ENCODE data around the gene TTC22. TPM values are rescaled to one million over a fixed set of nuclear protein-coding genes. Genes with fewer than 3 reads are reported as not detected.

Gene TTC22
- total and polyA plus RNA-seq, 2 experiments from 2014 or later, result 8.1 to 9.0 TPM

DNA sequence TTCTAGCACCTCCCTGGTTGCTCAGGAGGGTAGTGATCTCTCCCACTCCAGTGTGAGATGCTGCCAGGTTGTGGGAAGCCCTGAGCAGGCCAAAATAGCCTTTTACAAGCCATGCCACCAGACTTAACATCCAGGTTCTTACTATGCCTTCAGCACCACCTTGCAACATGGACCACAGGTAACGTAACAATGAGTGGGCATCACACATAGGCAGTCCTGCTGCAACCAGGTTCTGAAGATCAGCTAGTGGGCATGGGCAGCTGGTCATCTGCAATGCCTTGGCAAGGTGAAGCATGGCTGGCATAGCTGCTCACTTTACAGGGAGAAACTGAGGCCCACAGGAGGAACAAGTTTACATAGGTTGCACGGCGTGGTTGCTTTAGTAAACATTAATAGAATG lies 45.2 kb upstream of the TTC22 start:
- Histone ChIP-seq H3K4me1 (ENCODE audit: insufficient read depth) (no peaks in the 10 kb centered on the region), H3K27ac (no peak overlapping the region), H3K9me2 (replicated peaks; ENCODE audit: insufficient read depth) (no peaks in the 10 kb centered on the region), H3K36me3 (replicated peaks; ENCODE audit: insufficient read depth, low read depth) (no peaks in the 10 kb centered on the region), H3K4me3 (no peak overlapping the region), H4K20me1 (ENCODE audit: insufficient read depth, poor library complexity, severe bottlenecking) (no peaks in the 10 kb centered on the region), H2AFZ (no peak overlapping the region), H3K9me3 (ENCODE audit: low read depth) (no peaks in the 10 kb centered on the region), H3K79me2 (no peaks in the 10 kb centered on the region), H3K27me3 (no peaks in the 10 kb centered on the region), H3K4me2 (no peak overlapping the region)
- no peak for DNase-seq (ENCODE audit: low spot score)
- no peak for TF ChIP-seq CTCF (IDR thresholded peaks at IDR 0.05; ENCODE audit: poor library complexity)
- TF ChIP-seq EZH2phosphoT487 (IDR thresholded peaks at IDR 0.05; ENCODE audit: low read depth, severe bottlenecking, unreplicated experiment), result no peak
- TF ChIP-seq EZH2 (IDR thresholded peaks at IDR 0.05; ENCODE audit: borderline replicate concordance), result no peak
- WGBS (ENCODE audit: low lambda C conversion rate, missing lambda C conversion rate), result 90% methylated on average over 3 of the region's 3 CpGs

DNA sequence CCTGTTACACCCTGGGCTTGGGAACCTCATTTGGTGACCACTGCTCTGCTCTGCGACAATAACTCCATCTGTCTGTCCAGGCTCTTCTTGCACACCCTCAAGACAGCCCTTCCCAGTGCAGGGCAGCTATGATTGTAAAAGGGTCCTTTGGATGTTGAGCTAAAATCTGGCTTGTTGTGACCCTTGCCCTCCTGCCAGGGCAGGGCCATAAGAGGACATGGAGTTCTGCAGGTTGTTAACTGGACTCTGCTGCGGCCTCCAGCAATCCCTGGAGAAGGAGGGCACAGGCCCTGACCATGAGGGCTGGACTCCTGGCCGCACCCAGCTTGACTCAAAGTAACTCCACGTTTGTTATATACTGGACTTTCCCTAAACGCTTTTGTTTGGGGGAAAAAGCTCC lies 44.6 kb upstream of the TTC22 start:
- H2AFZ ChIP-seq, result no peak overlapping the region
- TF ChIP-seq CTCF (IDR thresholded peaks at IDR 0.05; ENCODE audit: poor library complexity) (no peak), EZH2phosphoT487 (IDR thresholded peaks at IDR 0.05; ENCODE audit: low read depth, severe bottlenecking, unreplicated experiment) (no peak), EZH2 (IDR thresholded peaks at IDR 0.05; ENCODE audit: borderline replicate concordance) (no peak)
- no peak overlapping the region for H3K4me2 ChIP-seq
- H3K9me3 ChIP-seq (ENCODE audit: low read depth), result no peaks in the 10 kb centered on the region
- H4K20me1 ChIP-seq (ENCODE audit: insufficient read depth, poor library complexity, severe bottlenecking), result no peaks in the 10 kb centered on the region
- no peaks in the 10 kb centered on the region for H3K79me2 ChIP-seq
- no peaks in the 10 kb centered on the region for H3K4me1 ChIP-seq (ENCODE audit: insufficient read depth)
- no peak overlapping the region for H3K27ac ChIP-seq
- H3K4me3 ChIP-seq, result no peak overlapping the region
- no peaks in the 10 kb centered on the region for H3K27me3 ChIP-seq
- WGBS (ENCODE audit: low lambda C conversion rate, missing lambda C conversion rate), result 88% methylated on average over 5 of the region's 5 CpGs
- no peaks in the 10 kb centered on the region for H3K36me3 ChIP-seq (replicated peaks; ENCODE audit: insufficient read depth, low read depth)
- H3K9me2 ChIP-seq (replicated peaks; ENCODE audit: insufficient read depth), result no peaks in the 10 kb centered on the region
- no peak for DNase-seq (ENCODE audit: low spot score)

DNA sequence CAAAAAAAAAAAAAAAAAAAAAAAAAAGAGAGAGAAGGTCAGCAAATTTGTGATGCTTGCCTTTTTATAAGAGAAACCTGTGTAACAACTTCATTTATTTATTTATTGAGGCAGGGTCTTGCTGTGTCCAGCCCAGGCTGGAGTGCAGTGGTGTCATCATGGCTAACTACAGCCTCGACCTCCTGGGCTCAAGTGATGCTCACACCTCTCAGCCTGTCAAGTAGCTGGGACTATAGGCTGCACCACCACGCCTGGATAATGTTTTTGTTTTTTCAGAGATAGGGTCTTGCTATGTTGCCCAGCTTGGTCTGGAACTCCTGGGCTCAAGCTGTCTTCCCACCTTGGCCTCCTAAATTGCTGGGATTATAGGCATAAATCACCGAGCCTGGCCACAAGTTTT lies 43.4 kb upstream of the TTC22 start:
- H3K9me3 ChIP-seq (ENCODE audit: low read depth), result no peaks in the 10 kb centered on the region
- no peaks in the 10 kb centered on the region for H3K79me2 ChIP-seq
- 83% methylated on average over 3 of the region's 3 CpGs for WGBS (ENCODE audit: low lambda C conversion rate, missing lambda C conversion rate)
- no peak overlapping the region for H3K27ac ChIP-seq
- no peaks in the 10 kb centered on the region for H3K9me2 ChIP-seq (replicated peaks; ENCODE audit: insufficient read depth)
- no peaks in the 10 kb centered on the region for H3K36me3 ChIP-seq (replicated peaks; ENCODE audit: insufficient read depth, low read depth)
- no peak overlapping the region for H3K4me2 ChIP-seq
- DNase-seq (ENCODE audit: low spot score), result no peak
- no peak overlapping the region for H3K4me3 ChIP-seq
- H3K4me1 ChIP-seq (ENCODE audit: insufficient read depth), result no peaks in the 10 kb centered on the region
- H2AFZ ChIP-seq, result no peak overlapping the region
- no peaks in the 10 kb centered on the region for H4K20me1 ChIP-seq (ENCODE audit: insufficient read depth, poor library complexity, severe bottlenecking)
- no peak for TF ChIP-seq EZH2 (IDR thresholded peaks at IDR 0.05; ENCODE audit: borderline replicate concordance)
- no peak for TF ChIP-seq EZH2phosphoT487 (IDR thresholded peaks at IDR 0.05; ENCODE audit: low read depth, severe bottlenecking, unreplicated experiment)
- TF ChIP-seq CTCF (IDR thresholded peaks at IDR 0.05; ENCODE audit: poor library complexity), result no peak
- no peaks in the 10 kb centered on the region for H3K27me3 ChIP-seq

- H4K20me1 ChIP-seq (ENCODE audit: insufficient read depth, poor library complexity, severe bottlenecking), result no peaks in the 10 kb centered on the region
- H3K4me2 ChIP-seq, result no peak overlapping the region
- H3K36me3 ChIP-seq (replicated peaks; ENCODE audit: insufficient read depth, low read depth), result no peaks in the 10 kb centered on the region
- H2AFZ ChIP-seq, result no peak overlapping the region
- no peak for DNase-seq (ENCODE audit: low spot score)
- WGBS (ENCODE audit: low lambda C conversion rate, missing lambda C conversion rate), result 86% methylated on average over 5 of the region's 5 CpGs
- no peaks in the 10 kb centered on the region for H3K27me3 ChIP-seq
- H3K9me3 ChIP-seq (ENCODE audit: low read depth), result no peaks in the 10 kb centered on the region
- no peak overlapping the region for H3K4me3 ChIP-seq
- no peaks in the 10 kb centered on the region for H3K79me2 ChIP-seq
- H3K9me2 ChIP-seq (replicated peaks; ENCODE audit: insufficient read depth), result no peaks in the 10 kb centered on the region
- H3K4me1 ChIP-seq (ENCODE audit: insufficient read depth), result no peaks in the 10 kb centered on the region
- no peak overlapping the region for H3K27ac ChIP-seq
- TF ChIP-seq CTCF (IDR thresholded peaks at IDR 0.05; ENCODE audit: poor library complexity) (no peak), EZH2 (IDR thresholded peaks at IDR 0.05; ENCODE audit: borderline replicate concordance) (no peak), EZH2phosphoT487 (IDR thresholded peaks at IDR 0.05; ENCODE audit: low read depth, severe bottlenecking, unreplicated experiment) (no peak)
Observed at GRCh38 chr1:54843449-54843848, 42.3 kb upstream of the TTC22 start.

Data from hepatocyte (in vitro differentiated cells).